Measurements from ENCODE around the gene CEBPG. TPM values are rescaled to one million over a fixed set of nuclear protein-coding genes. Genes with fewer than 3 reads are reported as not detected.

The CEBPG gene
- total RNA-seq, 4 donors from 2014 or later: 38.0 to 48.3 (median 43.1) TPM

DNA sequence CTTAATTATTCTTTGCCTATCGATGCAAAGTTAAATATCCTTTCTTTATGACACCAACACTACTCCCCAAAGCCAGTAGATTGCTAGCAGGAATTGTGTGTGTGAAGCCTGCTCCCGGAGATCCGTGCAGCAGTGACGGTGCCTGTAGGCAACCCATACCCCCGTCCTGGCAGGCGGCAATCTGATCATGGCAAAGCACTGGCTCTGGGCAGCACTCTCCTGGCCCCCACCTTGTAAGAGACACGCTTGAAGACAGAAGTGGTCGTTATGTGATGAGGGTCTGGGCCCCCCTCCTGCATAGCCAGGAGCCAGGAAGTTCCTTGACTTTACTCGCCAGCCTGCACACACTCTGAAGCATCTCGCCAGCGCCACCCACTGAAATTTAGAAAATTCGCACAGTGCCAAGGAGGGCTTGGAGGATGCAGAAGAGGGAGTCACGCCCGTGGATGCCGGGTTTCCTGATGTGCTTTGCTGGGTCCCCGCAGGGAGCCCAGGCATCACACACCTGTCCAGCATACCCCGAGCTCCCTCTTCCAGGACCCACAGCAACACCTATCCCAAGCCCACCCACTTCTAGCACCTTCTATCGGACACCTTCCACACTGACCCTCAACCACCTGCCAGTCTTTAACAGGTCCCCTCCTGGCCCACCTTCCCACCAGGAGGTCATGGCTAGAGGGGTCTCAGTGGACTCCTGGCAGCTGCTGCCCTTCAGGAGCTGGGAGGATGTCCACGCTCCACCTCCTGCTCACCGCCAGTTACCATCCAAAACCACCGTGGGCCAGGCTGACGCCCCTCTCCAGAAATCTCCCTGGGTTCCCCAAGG is 54.5 kb downstream of the CEBPG start:
- DNase-seq (ENCODE audit: low spot score in 2 of 2): no peak
- WGBS, 2 donors: 90 to 91% methylated on average over 21 to 22 of the region's 22 CpGs
- intact Hi-C loops (cut with DNase I; ENCODE audit: low total_unique reads): no loop called here
- no peak overlapping the region for H3K4me3 ChIP-seq (ENCODE audit: low read depth, poor library complexity, severe bottlenecking)
- no peak for TF ChIP-seq POLR2A (IDR thresholded peaks at IDR 0.05)
- TF ChIP-seq, protein P1, sequence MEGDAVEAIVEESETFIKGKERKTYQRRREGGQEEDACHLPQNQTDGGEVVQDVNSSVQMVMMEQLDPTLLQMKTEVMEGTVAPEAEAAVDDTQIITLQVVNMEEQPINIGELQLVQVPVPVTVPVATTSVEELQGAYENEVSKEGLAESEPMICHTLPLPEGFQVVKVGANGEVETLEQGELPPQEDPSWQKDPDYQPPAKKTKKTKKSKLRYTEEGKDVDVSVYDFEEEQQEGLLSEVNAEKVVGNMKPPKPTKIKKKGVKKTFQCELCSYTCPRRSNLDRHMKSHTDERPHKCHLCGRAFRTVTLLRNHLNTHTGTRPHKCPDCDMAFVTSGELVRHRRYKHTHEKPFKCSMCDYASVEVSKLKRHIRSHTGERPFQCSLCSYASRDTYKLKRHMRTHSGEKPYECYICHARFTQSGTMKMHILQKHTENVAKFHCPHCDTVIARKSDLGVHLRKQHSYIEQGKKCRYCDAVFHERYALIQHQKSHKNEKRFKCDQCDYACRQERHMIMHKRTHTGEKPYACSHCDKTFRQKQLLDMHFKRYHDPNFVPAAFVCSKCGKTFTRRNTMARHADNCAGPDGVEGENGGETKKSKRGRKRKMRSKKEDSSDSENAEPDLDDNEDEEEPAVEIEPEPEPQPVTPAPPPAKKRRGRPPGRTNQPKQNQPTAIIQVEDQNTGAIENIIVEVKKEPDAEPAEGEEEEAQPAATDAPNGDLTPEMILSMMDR (IDR thresholded peaks at IDR 0.05): no peak

DNA sequence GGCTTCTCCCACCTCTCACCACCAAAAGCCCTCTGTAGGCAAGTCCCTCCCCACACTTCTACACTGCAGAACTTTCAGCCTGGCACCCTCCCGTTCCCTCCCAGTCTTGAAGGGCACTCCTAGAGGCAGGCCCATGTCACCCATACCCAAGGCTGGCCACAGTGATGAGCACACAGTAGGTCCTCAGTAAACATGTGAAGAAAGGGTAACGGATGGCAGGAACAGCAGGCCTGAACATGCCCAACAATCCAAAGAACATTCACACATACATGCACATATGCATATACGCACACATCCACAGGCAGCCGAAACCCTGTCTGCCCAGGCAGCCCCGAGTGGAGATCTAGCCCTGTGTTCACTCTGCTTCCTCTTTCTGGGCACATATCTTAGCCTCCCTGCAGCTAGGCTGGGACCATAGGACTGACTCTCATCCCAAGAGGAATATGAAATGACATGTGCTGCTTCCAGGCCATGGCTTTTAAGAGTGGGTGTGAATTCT is 55.2 kb downstream of the CEBPG start:
- no peak for TF ChIP-seq POLR2A (IDR thresholded peaks at IDR 0.05)
- TF ChIP-seq, protein P1 (IDR thresholded peaks at IDR 0.05): no peak
- WGBS, 2 donors: 87 to 91% methylated on average over 5 of the region's 5 CpGs
- DNase-seq (ENCODE audit: low spot score in 2 of 2): no peak
- no peak overlapping the region for H3K4me3 ChIP-seq (ENCODE audit: low read depth, poor library complexity, severe bottlenecking)
- intact Hi-C loops (cut with DNase I; ENCODE audit: low total_unique reads): no loop called here

DNA sequence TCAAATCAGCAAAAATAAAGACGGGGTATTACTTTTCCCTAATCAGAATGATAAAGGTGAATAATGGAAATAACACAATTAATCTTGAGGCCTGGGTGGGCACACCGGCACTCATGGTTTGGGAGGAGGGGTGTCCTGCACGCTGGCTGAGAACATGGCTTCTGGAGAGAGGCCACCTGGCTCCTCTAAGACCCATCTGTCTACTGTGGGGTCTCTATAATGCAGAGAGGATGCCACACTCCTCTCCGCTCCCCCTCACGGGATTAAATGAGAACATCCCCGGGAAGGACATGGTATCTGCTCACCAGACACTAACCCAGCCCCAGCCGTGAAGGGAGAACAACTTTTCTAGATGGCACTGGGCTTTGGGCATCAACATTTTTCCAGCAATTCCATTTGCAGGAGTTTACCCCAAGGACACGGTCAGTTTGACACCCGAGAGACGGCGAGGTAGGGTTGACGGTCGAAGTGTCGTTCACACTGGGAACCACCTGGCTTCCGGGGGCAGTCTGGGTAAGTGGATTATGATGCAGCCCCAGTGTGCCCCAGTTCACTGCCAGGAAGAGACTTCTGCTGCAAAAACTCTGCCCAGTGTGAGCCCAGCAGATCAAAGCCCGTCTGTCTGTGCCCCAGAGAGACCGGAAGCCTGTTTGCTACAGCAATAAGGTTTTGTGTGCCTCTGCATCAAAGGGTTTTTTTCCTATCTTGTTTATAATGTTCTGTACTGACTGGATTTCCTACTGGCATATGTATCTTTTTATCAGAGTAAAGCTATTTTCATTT is 56.6 kb downstream of the CEBPG start:
- DNase-seq (ENCODE audit: low spot score in 2 of 2): no peak
- no peak overlapping the region for H3K4me3 ChIP-seq (ENCODE audit: low read depth, poor library complexity, severe bottlenecking)
- intact Hi-C loops (cut with DNase I; ENCODE audit: low total_unique reads): loop anchor here (2.0 kb wide), 1 partner anchor 339 kb away; no protein-coding TSS in a partner anchor
- no peak for TF ChIP-seq POLR2A (IDR thresholded peaks at IDR 0.05)
- TF ChIP-seq, protein P1 (IDR thresholded peaks at IDR 0.05): no peak
- 71% methylated on average over 17 of the region's 17 CpGs for WGBS, 2 donors

DNA sequence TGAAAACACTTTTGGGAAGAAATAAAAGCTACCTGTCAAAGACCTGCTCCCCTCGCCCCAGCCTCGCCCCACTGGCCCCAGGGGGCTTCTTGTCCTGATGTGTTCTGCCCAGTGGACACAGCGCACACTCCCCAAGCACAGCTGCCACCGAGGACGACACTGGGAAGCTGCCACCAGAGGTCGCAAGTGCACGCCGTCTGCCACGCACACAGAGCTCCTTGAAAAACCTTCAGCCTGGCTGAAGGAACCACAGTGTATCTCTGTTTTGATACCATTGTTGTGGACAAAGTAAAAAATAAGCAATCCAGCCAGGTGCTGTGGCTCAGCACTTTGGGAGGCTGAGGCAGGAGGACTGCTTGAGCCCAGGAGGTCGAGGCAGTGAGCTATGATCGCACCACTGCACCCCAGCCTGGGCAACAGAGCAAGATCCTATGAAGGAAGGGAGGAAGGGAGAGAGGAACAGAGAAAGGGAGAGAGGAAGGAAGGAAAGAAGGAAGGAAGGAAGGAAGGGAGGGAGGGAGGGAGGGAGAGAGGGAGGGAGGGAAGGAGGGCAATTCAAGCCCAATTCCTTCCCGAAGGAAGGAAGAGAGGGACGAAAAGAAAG is 57.3 kb downstream of the CEBPG start:
- intact Hi-C loops (cut with DNase I; ENCODE audit: low total_unique reads): loop anchor here (2.0 kb wide), 1 partner anchor 338 kb away; no protein-coding TSS in a partner anchor
- 23 to 31% methylated on average over 13 of the region's 13 CpGs for WGBS, 2 donors
- TF ChIP-seq, protein P1 (IDR thresholded peaks at IDR 0.05): no peak
- no peak for TF ChIP-seq POLR2A (IDR thresholded peaks at IDR 0.05)
- no peak overlapping the region for H3K4me3 ChIP-seq (ENCODE audit: low read depth, poor library complexity, severe bottlenecking)
- DNase-seq (ENCODE audit: low spot score in 2 of 2): peak; percentile 55 to 93

DNA sequence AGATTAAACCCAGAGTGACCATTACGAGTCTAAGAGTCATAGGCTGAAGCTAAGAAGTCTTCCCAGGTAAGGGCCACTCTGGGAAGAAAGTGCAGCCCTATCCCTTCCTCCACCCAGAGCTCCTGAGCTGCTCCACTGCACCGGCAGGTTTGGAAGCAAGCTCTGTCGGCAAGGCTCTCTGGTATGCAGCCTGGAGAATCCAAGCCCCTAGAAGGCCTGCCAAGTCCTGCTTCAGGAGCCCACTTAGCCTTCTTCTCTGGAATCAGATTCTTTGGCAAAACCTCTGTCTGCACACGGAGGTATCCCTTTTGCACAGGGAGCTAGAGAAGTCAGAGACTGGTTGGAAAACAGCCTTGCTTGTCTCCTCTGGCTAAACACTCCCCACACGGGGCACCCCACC is 58.5 kb downstream of the CEBPG start:
- no peak for DNase-seq (ENCODE audit: low spot score in 2 of 2)
- TF ChIP-seq POLR2A (IDR thresholded peaks at IDR 0.05): no peak
- TF ChIP-seq, protein P1 (IDR thresholded peaks at IDR 0.05): no peak
- WGBS, 2 donors: 33 to 38% methylated on average over 5 of the region's 5 CpGs
- intact Hi-C loops (cut with DNase I; ENCODE audit: low total_unique reads): no loop called here
- H3K4me3 ChIP-seq (ENCODE audit: low read depth, poor library complexity, severe bottlenecking): no peak overlapping the region

Other genes starting within 250 kb of the CEBPG start
- not detected for gene WDR88, start 241.6 kb upstream of the CEBPG start, total RNA-seq
- 10 to 100 TPM in 3 of 4 donors, 1 to 10 TPM in 1; 9.4 to 27.4 (median 18.0) TPM for gene LRP3, start 179.4 kb upstream of the CEBPG start, total RNA-seq
- gene SLC7A10, start 147.9 kb upstream of the CEBPG start, total RNA-seq: under 1 TPM in 1 of 4 donors, not detected in 3; 0.62 TPM
- gene CEBPA, start 71.2 kb upstream of the CEBPG start, total RNA-seq: 100 to 1,000 TPM; 228 to 297 (median 255) TPM
- gene PEPD, start 148.1 kb downstream of the CEBPG start, total RNA-seq: 10 to 100 TPM; 58.9 to 81.0 (median 70.7) TPM
- gene CHST8, start 248.2 kb downstream of the CEBPG start, total RNA-seq: 1 to 10 TPM in 1 of 4 donors, under 1 TPM in 2, not detected in 1; 0.19 to 1.6 (median 0.37) TPM